ENCODE results near the gene THPO. TPM values are rescaled to one million over a fixed set of nuclear protein-coding genes. Genes with fewer than 3 reads are reported as not detected.

The THPO gene
- total and polyA plus RNA-seq, 5 donors from 2014 or later = not detected

DNA sequence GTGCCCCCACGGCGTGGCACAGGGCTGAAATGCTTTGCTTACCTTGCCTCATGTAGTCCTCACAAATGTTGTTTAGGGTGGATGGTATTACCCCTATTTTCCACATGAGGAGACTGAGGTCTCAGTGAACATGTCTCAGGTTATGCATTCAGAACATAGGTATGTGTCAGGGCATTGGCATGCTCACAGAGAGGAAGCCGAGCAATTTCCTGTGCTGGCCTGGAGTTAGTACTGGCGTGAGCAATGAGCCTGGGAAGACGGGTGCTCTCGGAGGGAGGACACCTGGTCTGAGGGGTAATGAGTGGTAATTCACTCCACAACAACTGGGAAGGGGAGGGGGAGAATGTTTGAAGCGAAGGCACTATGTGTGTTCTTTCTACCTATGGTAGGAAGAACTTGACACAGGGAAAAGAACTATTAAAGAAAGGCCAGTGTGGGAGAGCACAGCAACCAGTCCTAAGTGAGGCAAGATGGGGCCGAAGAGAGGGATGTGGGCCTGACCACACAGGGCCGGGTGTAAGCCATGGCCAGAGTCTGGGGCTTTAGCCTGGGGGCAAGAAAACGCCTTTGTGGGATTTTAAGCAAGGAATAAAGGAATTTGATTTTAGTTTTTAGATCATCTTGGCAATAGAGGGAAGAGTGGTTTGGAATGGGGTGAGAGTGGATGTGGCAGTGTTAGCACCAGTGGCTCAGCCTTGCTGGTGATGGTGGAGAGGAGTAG is 45.5 kb downstream of the THPO start:
- Mint-ChIP-seq H3K9me3 (no peaks in the 10 kb centered on the region), H3K4me3 (peak overlapping the region in 1 of 4 donors; percentile 1), H3K36me3 (peaks cover 44% of the 10 kb centered on the region), H3K27me3 (no peaks in the 10 kb centered on the region), H3K4me1 (peaks cover 0 to 36% (median 27%) of the 10 kb centered on the region in 4 donors), H3K27ac (peak overlapping the region; percentile 5 to 97 (median 78))
- no peaks in the 10 kb centered on the region for H3K27me3 ChIP-seq (ENCODE audit: control insufficient read depth, insufficient read depth, low read length)
- no peaks in the 10 kb centered on the region for H3K9me3 ChIP-seq (ENCODE audit: control insufficient read depth in 2 of 2, low read length in 2 of 2)
- H3K4me1 ChIP-seq (ENCODE audit: control insufficient read depth, insufficient read depth, low read length, poor library complexity, severe bottlenecking) = peaks cover 19% of the 10 kb centered on the region
- no peak overlapping the region for H3K4me3 ChIP-seq (ENCODE audit: low read depth, low read length)
- ATAC-seq (ENCODE audit: low read depth in 2 of 2) = no peak
- DNase-seq = no peak
- H3K36me3 ChIP-seq (ENCODE audit: control insufficient read depth, insufficient read depth, low read length) = peaks cover 63% of the 10 kb centered on the region
- H3K27ac ChIP-seq (ENCODE audit: insufficient read depth, low read length, poor library complexity, severe bottlenecking) = no peak overlapping the region

DNA sequence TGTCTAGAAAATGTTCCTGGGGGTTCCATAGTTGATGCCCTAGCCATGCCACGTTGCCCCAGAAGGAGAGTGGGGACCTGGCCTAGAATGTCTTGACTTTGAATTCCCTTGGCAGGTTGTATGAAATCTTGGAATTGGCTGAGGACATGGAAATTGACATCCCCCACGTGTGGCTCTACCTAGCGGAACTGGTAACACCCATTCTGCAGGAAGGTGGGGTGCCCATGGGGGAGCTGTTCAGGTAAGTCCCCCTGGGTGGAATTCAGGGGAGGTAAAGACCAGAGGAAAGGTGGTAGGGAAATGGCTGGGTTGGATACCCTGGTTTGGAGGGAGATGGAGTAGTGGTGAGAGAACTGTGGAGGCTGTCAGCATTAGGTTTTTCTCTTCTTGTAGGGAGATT is 49.5 kb downstream of the THPO start:
- ATAC-seq (ENCODE audit: low read depth in 2 of 2) = no peak
- peaks cover 0 to 12% (median 7%) of the 10 kb centered on the region in 4 donors for H3K4me1 Mint-ChIP-seq
- H3K4me3 Mint-ChIP-seq = no peak overlapping the region
- H3K36me3 ChIP-seq (ENCODE audit: control insufficient read depth, insufficient read depth, low read length) = peaks cover 93% of the 10 kb centered on the region
- no peak overlapping the region for H3K4me3 ChIP-seq (ENCODE audit: low read depth, low read length)
- no peaks in the 10 kb centered on the region for H3K4me1 ChIP-seq (ENCODE audit: control insufficient read depth, insufficient read depth, low read length, poor library complexity, severe bottlenecking)
- H3K27ac Mint-ChIP-seq = no peak overlapping the region
- H3K27me3 Mint-ChIP-seq = no peaks in the 10 kb centered on the region
- no peaks in the 10 kb centered on the region for H3K27me3 ChIP-seq (ENCODE audit: control insufficient read depth, insufficient read depth, low read length)
- no peaks in the 10 kb centered on the region for H3K9me3 ChIP-seq (ENCODE audit: control insufficient read depth in 2 of 2, low read length in 2 of 2)
- H3K27ac ChIP-seq (ENCODE audit: insufficient read depth, low read length, poor library complexity, severe bottlenecking) = no peak overlapping the region
- no peak for DNase-seq
- peaks cover 68% of the 10 kb centered on the region for H3K36me3 Mint-ChIP-seq
- H3K9me3 Mint-ChIP-seq = no peaks in the 10 kb centered on the region

DNA sequence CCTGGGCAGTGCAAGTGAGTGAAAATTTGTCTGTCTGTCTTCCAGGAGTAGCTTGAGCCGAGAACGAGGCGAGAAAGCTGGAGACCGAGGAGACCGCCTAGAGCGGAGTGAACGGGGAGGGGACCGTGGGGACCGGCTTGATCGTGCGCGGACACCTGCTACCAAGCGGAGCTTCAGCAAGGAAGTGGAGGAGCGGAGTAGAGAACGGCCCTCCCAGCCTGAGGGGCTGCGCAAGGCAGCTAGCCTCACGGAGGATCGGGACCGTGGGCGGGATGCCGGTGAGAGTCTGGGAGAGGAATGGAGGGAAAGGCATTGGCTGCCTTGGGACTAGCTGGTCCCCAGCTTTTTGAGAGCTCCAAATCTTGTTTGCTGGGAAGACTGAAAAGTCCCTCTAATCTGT is 50.8 kb downstream of the THPO start:
- Mint-ChIP-seq H3K36me3 (peaks cover 66% of the 10 kb centered on the region), H3K4me1 (peaks cover 0 to 5% (median 0%) of the 10 kb centered on the region in 4 donors), H3K9me3 (no peaks in the 10 kb centered on the region), H3K4me3 (no peak overlapping the region), H3K27ac (no peak overlapping the region), H3K27me3 (no peaks in the 10 kb centered on the region)
- Histone ChIP-seq H3K4me1 (ENCODE audit: control insufficient read depth, insufficient read depth, low read length, poor library complexity, severe bottlenecking) (no peaks in the 10 kb centered on the region), H3K4me3 (ENCODE audit: low read depth, low read length) (no peak overlapping the region), H3K9me3 (ENCODE audit: control insufficient read depth in 2 of 2, low read length in 2 of 2) (no peaks in the 10 kb centered on the region), H3K27ac (ENCODE audit: insufficient read depth, low read length, poor library complexity, severe bottlenecking) (no peak overlapping the region), H3K27me3 (ENCODE audit: control insufficient read depth, insufficient read depth, low read length) (no peaks in the 10 kb centered on the region), H3K36me3 (ENCODE audit: control insufficient read depth, insufficient read depth, low read length) (peaks cover 93% of the 10 kb centered on the region)
- ATAC-seq (ENCODE audit: low read depth in 2 of 2) (no peak), DNase-seq (no peak)

DNA sequence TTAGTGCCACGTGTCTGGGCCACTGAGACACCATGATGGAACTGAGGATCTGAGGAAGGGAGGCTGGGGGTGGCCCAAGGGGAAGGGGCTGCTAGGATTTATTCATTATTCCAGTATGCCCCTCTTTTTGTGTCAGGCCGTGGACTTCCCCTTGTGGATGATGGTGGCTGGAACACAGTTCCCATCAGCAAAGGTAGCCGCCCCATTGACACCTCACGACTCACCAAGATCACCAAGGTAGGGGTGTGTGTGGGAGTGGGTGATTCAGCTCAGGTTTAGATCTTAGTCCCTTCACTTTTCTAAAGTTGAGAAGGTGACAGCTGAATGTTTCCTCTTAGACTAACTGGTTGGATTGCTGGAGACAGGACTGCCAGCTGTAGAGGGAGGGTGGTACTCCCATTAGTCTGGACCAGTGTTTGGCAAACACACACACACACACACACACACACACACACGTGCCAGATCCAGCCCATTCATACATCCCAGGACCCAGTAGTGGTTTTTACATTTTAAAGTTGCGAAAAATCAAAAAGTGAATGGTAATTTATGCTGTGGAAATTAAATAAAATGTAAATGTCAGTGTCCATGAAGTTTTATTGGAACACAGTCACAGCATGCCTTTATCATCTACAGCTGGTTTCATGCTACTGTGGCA is 52.2 kb downstream of the THPO start:
- Mint-ChIP-seq H3K27ac (peak overlapping the region in 1 of 3 donors; percentile 52), H3K4me3 (no peak overlapping the region), H3K9me3 (no peaks in the 10 kb centered on the region), H3K36me3 (peaks cover 71% of the 10 kb centered on the region), H3K27me3 (no peaks in the 10 kb centered on the region), H3K4me1 (peaks cover 0 to 5% (median under 1%) of the 10 kb centered on the region in 4 donors)
- H3K9me3 ChIP-seq (ENCODE audit: control insufficient read depth in 2 of 2, low read length in 2 of 2) = no peaks in the 10 kb centered on the region
- no peaks in the 10 kb centered on the region for H3K4me1 ChIP-seq (ENCODE audit: control insufficient read depth, insufficient read depth, low read length, poor library complexity, severe bottlenecking)
- H3K36me3 ChIP-seq (ENCODE audit: control insufficient read depth, insufficient read depth, low read length) = peaks cover 94% of the 10 kb centered on the region
- no peak overlapping the region for H3K4me3 ChIP-seq (ENCODE audit: low read depth, low read length)
- no peak overlapping the region for H3K27ac ChIP-seq (ENCODE audit: insufficient read depth, low read length, poor library complexity, severe bottlenecking)
- ATAC-seq (ENCODE audit: low read depth in 2 of 2) = no peak
- no peaks in the 10 kb centered on the region for H3K27me3 ChIP-seq (ENCODE audit: control insufficient read depth, insufficient read depth, low read length)
- no peak for DNase-seq

DNA sequence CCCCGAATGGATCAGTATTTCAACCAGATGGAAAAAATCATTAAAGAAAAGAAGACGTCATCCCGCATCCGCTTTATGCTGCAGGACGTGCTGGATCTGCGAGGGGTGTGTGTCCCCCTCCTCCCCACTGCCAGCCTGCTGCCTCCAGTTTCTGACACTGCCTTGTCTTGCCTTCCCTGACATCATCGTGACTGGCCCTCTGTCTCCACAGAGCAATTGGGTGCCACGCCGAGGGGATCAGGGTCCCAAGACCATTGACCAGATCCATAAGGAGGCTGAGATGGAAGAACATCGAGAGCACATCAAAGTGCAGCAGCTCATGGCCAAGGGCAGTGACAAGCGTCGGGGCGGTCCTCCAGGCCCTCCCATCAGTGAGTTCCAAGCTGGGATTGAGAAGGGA is 52.7 kb downstream of the THPO start:
- H3K36me3 Mint-ChIP-seq = peaks cover 74% of the 10 kb centered on the region
- H3K4me3 Mint-ChIP-seq = no peak overlapping the region
- Histone ChIP-seq H3K27me3 (ENCODE audit: control insufficient read depth, insufficient read depth, low read length) (no peaks in the 10 kb centered on the region), H3K4me3 (ENCODE audit: low read depth, low read length) (no peak overlapping the region), H3K36me3 (ENCODE audit: control insufficient read depth, insufficient read depth, low read length) (peaks cover 95% of the 10 kb centered on the region), H3K27ac (ENCODE audit: insufficient read depth, low read length, poor library complexity, severe bottlenecking) (no peak overlapping the region), H3K9me3 (ENCODE audit: control insufficient read depth in 2 of 2, low read length in 2 of 2) (no peaks in the 10 kb centered on the region), H3K4me1 (ENCODE audit: control insufficient read depth, insufficient read depth, low read length, poor library complexity, severe bottlenecking) (no peaks in the 10 kb centered on the region)
- H3K27me3 Mint-ChIP-seq = no peaks in the 10 kb centered on the region
- no peaks in the 10 kb centered on the region for H3K9me3 Mint-ChIP-seq
- ATAC-seq (ENCODE audit: low read depth in 2 of 2) (no peak), DNase-seq (no peak)
- H3K27ac Mint-ChIP-seq = peak overlapping the region in 2 of 3 donors; percentile 46 to 52
- H3K4me1 Mint-ChIP-seq = peaks cover 0 to 6% (median 2%) of the 10 kb centered on the region in 4 donors

DNA sequence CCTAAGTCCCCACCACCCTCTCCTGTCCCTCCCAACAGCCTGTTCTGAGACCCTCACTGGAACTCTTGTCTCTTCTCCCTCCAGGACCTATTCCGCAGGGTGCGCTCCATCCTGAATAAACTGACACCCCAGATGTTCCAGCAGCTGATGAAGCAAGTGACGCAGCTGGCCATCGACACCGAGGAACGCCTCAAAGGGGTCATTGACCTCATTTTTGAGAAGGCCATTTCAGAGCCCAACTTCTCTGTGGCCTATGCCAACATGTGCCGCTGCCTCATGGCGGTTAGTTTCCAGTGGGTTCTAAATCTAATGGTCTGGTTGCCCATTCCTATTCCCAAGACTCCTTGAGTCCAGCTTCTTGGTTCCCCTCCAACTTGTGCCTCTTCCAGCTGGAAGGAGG is 54.3 kb downstream of the THPO start:
- H3K27me3 Mint-ChIP-seq = no peaks in the 10 kb centered on the region
- peak overlapping the region in 1 of 4 donors; percentile 57 for H3K4me3 Mint-ChIP-seq
- H3K9me3 ChIP-seq (ENCODE audit: control insufficient read depth in 2 of 2, low read length in 2 of 2) = no peaks in the 10 kb centered on the region
- ATAC-seq (ENCODE audit: low read depth in 2 of 2) (no peak), DNase-seq (no peak)
- no peaks in the 10 kb centered on the region for H3K27me3 ChIP-seq (ENCODE audit: control insufficient read depth, insufficient read depth, low read length)
- H3K4me1 Mint-ChIP-seq = peaks cover 0 to 11% (median 5%) of the 10 kb centered on the region in 4 donors
- no peaks in the 10 kb centered on the region for H3K9me3 Mint-ChIP-seq
- no peak overlapping the region for H3K27ac Mint-ChIP-seq
- peaks cover 62% of the 10 kb centered on the region for H3K36me3 Mint-ChIP-seq
- no peak overlapping the region for H3K27ac ChIP-seq (ENCODE audit: insufficient read depth, low read length, poor library complexity, severe bottlenecking)
- H3K4me1 ChIP-seq (ENCODE audit: control insufficient read depth, insufficient read depth, low read length, poor library complexity, severe bottlenecking) = no peaks in the 10 kb centered on the region
- H3K36me3 ChIP-seq (ENCODE audit: control insufficient read depth, insufficient read depth, low read length) = peaks cover 92% of the 10 kb centered on the region
- no peak overlapping the region for H3K4me3 ChIP-seq (ENCODE audit: low read depth, low read length)

DNA sequence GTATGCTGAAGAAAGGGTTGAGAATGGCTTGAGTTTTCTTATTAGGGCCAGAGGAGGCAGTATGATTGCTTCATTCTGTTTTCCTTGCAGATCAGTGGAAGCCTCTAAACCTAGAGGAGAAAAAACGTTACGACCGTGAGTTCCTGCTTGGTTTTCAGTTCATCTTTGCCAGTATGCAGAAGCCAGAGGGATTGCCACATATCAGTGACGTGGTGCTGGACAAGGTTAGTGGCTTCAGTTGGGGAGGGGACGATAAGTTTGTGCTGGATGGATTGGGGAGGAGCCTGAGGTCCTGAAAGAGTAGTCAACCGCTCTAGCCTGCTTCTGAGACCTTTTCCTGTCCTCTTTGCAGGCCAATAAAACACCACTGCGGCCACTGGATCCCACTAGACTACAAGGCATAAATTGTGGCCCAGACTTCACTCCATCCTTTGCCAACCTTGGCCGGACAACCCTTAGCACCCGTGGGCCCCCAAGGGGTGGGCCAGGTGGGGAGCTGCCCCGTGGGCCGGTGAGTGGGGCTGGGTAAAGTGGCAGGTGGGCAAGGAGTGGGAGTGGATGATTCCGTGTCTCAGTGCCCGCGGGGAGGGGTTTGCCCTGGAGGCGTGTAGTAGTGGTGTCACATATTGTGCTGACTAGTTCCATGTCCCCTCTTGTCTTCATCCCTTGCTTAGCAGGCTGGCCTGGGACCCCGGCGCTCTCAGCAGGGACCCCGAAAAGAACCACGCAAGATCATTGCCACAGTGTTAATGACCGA is 55.1 kb downstream of the THPO start:
- H3K9me3 Mint-ChIP-seq = no peaks in the 10 kb centered on the region
- no peaks in the 10 kb centered on the region for H3K27me3 Mint-ChIP-seq
- no peak overlapping the region for H3K4me3 ChIP-seq (ENCODE audit: low read depth, low read length)
- ATAC-seq (ENCODE audit: low read depth in 2 of 2) (no peak), DNase-seq (no peak)
- H3K4me1 Mint-ChIP-seq = peaks cover 2 to 14% (median 7%) of the 10 kb centered on the region in 4 donors
- no peak overlapping the region for H3K27ac ChIP-seq (ENCODE audit: insufficient read depth, low read length, poor library complexity, severe bottlenecking)
- H3K27me3 ChIP-seq (ENCODE audit: control insufficient read depth, insufficient read depth, low read length) = no peaks in the 10 kb centered on the region
- H3K36me3 Mint-ChIP-seq = peaks cover 60% of the 10 kb centered on the region
- H3K36me3 ChIP-seq (ENCODE audit: control insufficient read depth, insufficient read depth, low read length) = peaks cover 87% of the 10 kb centered on the region
- no peaks in the 10 kb centered on the region for H3K4me1 ChIP-seq (ENCODE audit: control insufficient read depth, insufficient read depth, low read length, poor library complexity, severe bottlenecking)
- no peaks in the 10 kb centered on the region for H3K9me3 ChIP-seq (ENCODE audit: control insufficient read depth in 2 of 2, low read length in 2 of 2)
- H3K4me3 Mint-ChIP-seq = no peak overlapping the region
- peak overlapping the region in 1 of 3 donors; percentile 70 for H3K27ac Mint-ChIP-seq
